Fibroblast of pulmonary artery (primary cell): ENCODE measurements around the gene TANGO6.

Source experiments
- DNase-seq: peaks from one replicate; pipeline ENCODE4 v3.0.0-alpha.2; 2010; ENCODE audit warnings: low read depth
- H3K4me3 ChIP-seq: replicated peaks from 2 replicates; pipeline ENCODE4 v1.5.1; 2011; ENCODE audit warnings: low read depth, mild to moderate bottlenecking, control low read depth, low read length, moderate library complexity
- CTCF ChIP-seq: IDR thresholded peaks from 2 replicates; pipeline ENCODE4 v1.5.1; 2011; ENCODE audit warnings: mild to moderate bottlenecking, control low read depth, low read length, inconsistent platforms; ENCODE audit errors: missing control alignments

Gene TANGO6

GRCh38 chr16:69115837-69116236, 272.5 kb downstream of the TANGO6 start:
- no peak for DNase-seq
- no peak overlapping the region for H3K4me3 ChIP-seq
- no peak for TF ChIP-seq CTCF

- no peak overlapping the region for H3K4me3 ChIP-seq
- no peak for DNase-seq
- TF ChIP-seq CTCF, result no peak
Observed at GRCh38 chr16:69116256-69116875, 273.0 kb downstream of the TANGO6 start.

- H3K4me3 ChIP-seq, result no peak overlapping the region
- no peak for TF ChIP-seq CTCF
- no peak for DNase-seq
Observed at GRCh38 chr16:69116906-69117305, 273.6 kb downstream of the TANGO6 start.

- no peak overlapping the region for H3K4me3 ChIP-seq
- no peak for TF ChIP-seq CTCF
- no peak for DNase-seq
Observed at GRCh38 chr16:69118468-69118867, 275.1 kb downstream of the TANGO6 start.

GRCh38 chr16:69118994-69119393, 275.7 kb downstream of the TANGO6 start:
- no peak for DNase-seq
- no peak for TF ChIP-seq CTCF

GRCh38 chr16:69119536-69119935, 276.2 kb downstream of the TANGO6 start:
- no peak for DNase-seq
- H3K4me3 ChIP-seq, result no peak overlapping the region
- no peak for TF ChIP-seq CTCF

More at GRCh38 chr16:69118994-69119393, 275.7 kb downstream of the TANGO6 start:
- H3K4me3 ChIP-seq, result no peak overlapping the region

GRCh38 chr16:69120096-69120664, 276.8 kb downstream of the TANGO6 start:
- no peak for TF ChIP-seq CTCF
- no peak overlapping the region for H3K4me3 ChIP-seq
- DNase-seq, result no peak
